Hepatocyte (in vitro differentiated cells): ENCODE measurements around the gene CD46.

Experiments
- CTCF ChIP-seq: fragments of 200-600 bp; sonication (generic); IDR thresholded peaks from 2 replicates; pipeline ENCODE4 v1.5.1; 2016; ENCODE audit warnings: antibody characterized with exemption, mild to moderate bottlenecking; ENCODE audit not compliant: poor library complexity
- EZH2 ChIP-seq: fragments of 200-600 bp; sonication (generic); IDR thresholded peaks from 2 replicates; pipeline ENCODE4 v1.6.1; 2016; ENCODE audit warnings: antibody characterized with exemption, mild to moderate bottlenecking, borderline replicate concordance
- EZH2phosphoT487 ChIP-seq: fragments of 200-600 bp; sonication (generic); IDR thresholded peaks from one replicate; pipeline ENCODE4 v1.6.1; 2018; ENCODE audit warnings: antibody characterized with exemption, mild to moderate bottlenecking, low read depth, moderate library complexity; ENCODE audit not compliant: unreplicated experiment, severe bottlenecking

DNA sequence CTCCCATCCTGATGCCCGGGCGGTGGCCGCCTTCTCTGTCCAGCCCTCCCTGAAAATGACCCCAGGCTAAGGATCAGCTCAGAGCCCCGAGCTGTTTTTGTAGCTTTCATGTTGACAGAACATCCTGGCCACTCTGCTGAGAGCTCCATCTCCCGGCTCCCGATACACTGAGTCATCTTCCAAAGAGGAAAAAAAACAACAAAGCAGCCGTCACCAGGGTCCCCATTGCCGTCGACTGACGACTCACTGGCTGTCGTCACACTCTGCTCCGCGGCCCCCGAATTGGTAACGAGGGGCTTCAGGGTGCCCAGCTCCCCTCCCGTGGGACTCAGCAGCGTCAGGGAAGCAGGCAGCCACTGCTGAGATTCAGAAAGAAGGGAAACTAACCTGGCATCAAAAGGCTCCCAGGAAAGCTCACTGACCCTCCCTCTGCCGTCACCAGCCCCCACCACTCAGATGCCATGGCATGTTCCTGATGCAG lies 67.2 kb downstream of the CD46 start:
- no peak for TF ChIP-seq CTCF
- TF ChIP-seq EZH2: no peak
- no peak for TF ChIP-seq EZH2phosphoT487
